Measurements from ENCODE around the gene FOCAD.

DNA sequence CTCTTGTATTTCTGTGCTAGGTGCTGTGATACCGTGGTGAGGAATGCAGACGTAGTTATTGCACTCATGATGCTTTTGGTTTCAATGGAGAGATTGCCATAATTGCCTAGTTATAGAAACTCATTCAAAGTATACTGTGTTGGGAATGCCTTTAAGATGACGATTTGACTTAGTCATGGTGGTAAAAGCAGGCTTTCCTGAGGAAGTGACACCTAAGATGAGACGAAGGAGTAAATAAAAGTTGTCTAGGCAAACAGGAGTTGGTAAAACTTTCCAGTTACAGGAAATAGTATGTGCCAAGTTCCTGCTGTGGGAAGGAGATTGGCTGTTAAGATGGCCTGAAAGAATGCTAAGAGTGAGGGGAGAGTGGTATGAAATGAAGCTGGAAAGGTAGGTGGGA, 48.1 kb downstream of the FOCAD start:
- TF ChIP-seq, protein P1, sequence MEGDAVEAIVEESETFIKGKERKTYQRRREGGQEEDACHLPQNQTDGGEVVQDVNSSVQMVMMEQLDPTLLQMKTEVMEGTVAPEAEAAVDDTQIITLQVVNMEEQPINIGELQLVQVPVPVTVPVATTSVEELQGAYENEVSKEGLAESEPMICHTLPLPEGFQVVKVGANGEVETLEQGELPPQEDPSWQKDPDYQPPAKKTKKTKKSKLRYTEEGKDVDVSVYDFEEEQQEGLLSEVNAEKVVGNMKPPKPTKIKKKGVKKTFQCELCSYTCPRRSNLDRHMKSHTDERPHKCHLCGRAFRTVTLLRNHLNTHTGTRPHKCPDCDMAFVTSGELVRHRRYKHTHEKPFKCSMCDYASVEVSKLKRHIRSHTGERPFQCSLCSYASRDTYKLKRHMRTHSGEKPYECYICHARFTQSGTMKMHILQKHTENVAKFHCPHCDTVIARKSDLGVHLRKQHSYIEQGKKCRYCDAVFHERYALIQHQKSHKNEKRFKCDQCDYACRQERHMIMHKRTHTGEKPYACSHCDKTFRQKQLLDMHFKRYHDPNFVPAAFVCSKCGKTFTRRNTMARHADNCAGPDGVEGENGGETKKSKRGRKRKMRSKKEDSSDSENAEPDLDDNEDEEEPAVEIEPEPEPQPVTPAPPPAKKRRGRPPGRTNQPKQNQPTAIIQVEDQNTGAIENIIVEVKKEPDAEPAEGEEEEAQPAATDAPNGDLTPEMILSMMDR (IDR thresholded peaks at IDR 0.05; ENCODE audit: insufficient read depth, low read depth, low read length): no peak
- TF ChIP-seq EZH2 (IDR thresholded peaks at IDR 0.05; ENCODE audit: insufficient read depth, low read length): no peak
